ENCODE data around the gene CERS3. TPM values are rescaled to one million over a fixed set of nuclear protein-coding genes. Genes with fewer than 3 reads are reported as not detected.

The CERS3 gene
- total RNA-seq, 1 experiment from 2014 or later, result not detected

- H3K4me1 ChIP-seq (ENCODE audit: control insufficient read depth, insufficient read depth, low read length), result no peaks in the 10 kb centered on the region
- ATAC-seq, result no peak
- no peaks in the 10 kb centered on the region for H3K9me3 ChIP-seq (ENCODE audit: control insufficient read depth, insufficient read depth, low read depth, low read length)
- intact Hi-C loops (cut with micrococcal nuclease; ENCODE audit: unreplicated experiment), result no loop called here
- in situ Hi-C loops (cut with HindIII; ENCODE audit: low pct_unique_long_range_greater_than_20kb, low sequenced_read_pairs), result no loop called here
- H3K4me3 ChIP-seq (ENCODE audit: low read depth in 2 of 2, low read length in 2 of 2), result no peak overlapping the region
- TF ChIP-seq SIN3A (IDR thresholded peaks at IDR 0.05; ENCODE audit: borderline replicate concordance, insufficient read depth, low read depth, low read length), result no peak
- no peak for TF ChIP-seq CTCF (IDR thresholded peaks at IDR 0.05)
- TF ChIP-seq POLR2AphosphoS5 (IDR thresholded peaks at IDR 0.05; ENCODE audit: low read depth, low read length), result no peak
- TF ChIP-seq TCF7L2 (IDR thresholded peaks at IDR 0.05; ENCODE audit: low read depth, low read length), result no peak
- BruUV-seq (replicated peaks), result no TSS peak
- H3K27me3 ChIP-seq (ENCODE audit: control insufficient read depth, insufficient read depth, low read length), result no peaks in the 10 kb centered on the region
- ChIA-PET CTCF (no interaction called here), POLR2A (no interaction called here)
- H3K36me3 ChIP-seq (ENCODE audit: control insufficient read depth, insufficient read depth, low read length), result no peaks in the 10 kb centered on the region
- DNase-seq (ENCODE audit: low read depth, low spot score), result no peak
- no peak overlapping the region for H3K27ac ChIP-seq (ENCODE audit: low read length)
Observed at GRCh38 chr15:100430411-100430810, 98.3 kb downstream of the CERS3 start.

- TF ChIP-seq CTCF (IDR thresholded peaks at IDR 0.05) (no peak), POLR2AphosphoS5 (IDR thresholded peaks at IDR 0.05; ENCODE audit: low read depth, low read length) (no peak), TCF7L2 (IDR thresholded peaks at IDR 0.05; ENCODE audit: low read depth, low read length) (no peak), SIN3A (IDR thresholded peaks at IDR 0.05; ENCODE audit: borderline replicate concordance, insufficient read depth, low read depth, low read length) (no peak), REST (IDR thresholded peaks at IDR 0.05; ENCODE audit: insufficient read depth in 1 of 2, low read depth in 2 of 2, low read length in 1 of 2) (no peak)
- H3K27ac ChIP-seq (ENCODE audit: low read length), result no peak overlapping the region
- ChIA-PET CTCF (no interaction called here), POLR2A (no interaction called here)
- no peak overlapping the region for H3K4me3 ChIP-seq (ENCODE audit: low read depth in 2 of 2, low read length in 2 of 2)
- H3K9me3 ChIP-seq (ENCODE audit: control insufficient read depth, insufficient read depth, low read depth, low read length), result no peaks in the 10 kb centered on the region
- no peak for ATAC-seq
- no TSS peak for BruUV-seq (replicated peaks)
- DNase-seq (ENCODE audit: low read depth, low spot score), result no peak
- H3K4me1 ChIP-seq (ENCODE audit: control insufficient read depth, insufficient read depth, low read length), result no peaks in the 10 kb centered on the region
- H3K27me3 ChIP-seq (ENCODE audit: control insufficient read depth, insufficient read depth, low read length), result no peaks in the 10 kb centered on the region
- intact Hi-C loops (cut with micrococcal nuclease; ENCODE audit: unreplicated experiment), result no loop called here
- H3K36me3 ChIP-seq (ENCODE audit: control insufficient read depth, insufficient read depth, low read length), result no peaks in the 10 kb centered on the region
- in situ Hi-C loops (cut with HindIII; ENCODE audit: low pct_unique_long_range_greater_than_20kb, low sequenced_read_pairs), result no loop called here
Observed at GRCh38 chr15:100429116-100429728, 99.5 kb downstream of the CERS3 start.

Measured in Panc1 (cell line).